KG1 (cell line): ENCODE measurements around the gene KCNC4.
A peak's percentile ranks its signal among the peaks of the same experiment; 100 is the strongest.

Experiments used
- DNase-seq: peaks from one replicate; lab custom pipeline; 2025; lab: John Stamatoyannopoulos, UW

Gene KCNC4

GRCh38 chr1:110209715-110210603 lies at the start of gene KCNC4:
Gene KCNC4, plus strand, starts transcription at chr1:110210314. Its CDS starts 1,186 bp downstream, at chr1:110211500.
- peak; percentile 28 for DNase-seq

- no peak for DNase-seq
Observed at GRCh38 chr1:110160538-110161100, 49.5 kb upstream of the KCNC4 start.

GRCh38 chr1:110161165-110161564 lies 48.9 kb upstream of the KCNC4 start:
- DNase-seq, result no peak

GRCh38 chr1:110161849-110162248 lies 48.3 kb upstream of the KCNC4 start:
- no peak for DNase-seq

- DNase-seq, result no peak
Observed at GRCh38 chr1:110163591-110163990, 46.5 kb upstream of the KCNC4 start.

- no peak for DNase-seq
Observed at GRCh38 chr1:110164725-110165350, 45.3 kb upstream of the KCNC4 start.

- DNase-seq, result no peak
Observed at GRCh38 chr1:110165761-110166231, 44.3 kb upstream of the KCNC4 start.

GRCh38 chr1:110166861-110167260 lies 43.3 kb upstream of the KCNC4 start:
- no peak for DNase-seq

- DNase-seq, result no peak
Observed at GRCh38 chr1:110170766-110171733, 39.1 kb upstream of the KCNC4 start.

- no peak for DNase-seq
Observed at GRCh38 chr1:110172001-110172400, 38.1 kb upstream of the KCNC4 start.

- no peak for DNase-seq
Observed at GRCh38 chr1:110173466-110174105, 36.5 kb upstream of the KCNC4 start.

- DNase-seq, result no peak
Observed at GRCh38 chr1:110174961-110175360, 35.2 kb upstream of the KCNC4 start.

- DNase-seq, result no peak
Observed at GRCh38 chr1:110176299-110176956, 33.7 kb upstream of the KCNC4 start.

- no peak for DNase-seq
Observed at GRCh38 chr1:110177775-110178174, 32.3 kb upstream of the KCNC4 start.

GRCh38 chr1:110183642-110184167 lies 26.4 kb upstream of the KCNC4 start:
- no peak for DNase-seq

GRCh38 chr1:110184446-110184845 lies 25.7 kb upstream of the KCNC4 start:
- no peak for DNase-seq

GRCh38 chr1:110185181-110185580 lies 24.9 kb upstream of the KCNC4 start:
- DNase-seq, result no peak

- DNase-seq, result no peak
Observed at GRCh38 chr1:110186558-110186957, 23.6 kb upstream of the KCNC4 start.

- DNase-seq, result no peak
Observed at GRCh38 chr1:110187139-110187890, 22.8 kb upstream of the KCNC4 start.
